Neural cell (in vitro differentiated cells): ENCODE results near the gene SP4.

Source experiments
- CTCF ChIP-seq: fragments of 450-650 bp; IDR thresholded peaks from 2 replicates; pipeline ENCODE4 v1.5.1; 2014; ENCODE audit warnings: antibody characterized with exemption, mild to moderate bottlenecking, moderate library complexity; ENCODE audit not compliant: poor library complexity, severe bottlenecking
- EP300 ChIP-seq: fragments of 450-650 bp; conservative IDR thresholded peaks from 2 replicates; pipeline ENCODE4 v1.6.1; 2014; ENCODE audit warnings: antibody characterized with exemption, mild to moderate bottlenecking, moderate library complexity; ENCODE audit not compliant: poor library complexity, severe bottlenecking
- EZH2 ChIP-seq: fragments of 200-600, 300-800 bp; shearing (Covaris generic), sonication (generic); IDR thresholded peaks from 2 replicates; pipeline ENCODE4 v1.6.1; 2014; ENCODE audit warnings: antibody characterized with exemption, low read length, borderline replicate concordance, mild to moderate bottlenecking; ENCODE audit not compliant: insufficient read depth, poor library complexity, severe bottlenecking
- POLR2AphosphoS5 ChIP-seq: IDR thresholded peaks from 2 replicates; pipeline ENCODE4 v1.6.1; 2012
- SMC3 ChIP-seq: fragments of 450-650 bp; conservative IDR thresholded peaks from 2 replicates; pipeline ENCODE4 v1.6.1; 2014; ENCODE audit warnings: antibody characterized with exemption, mild to moderate bottlenecking, moderate library complexity; ENCODE audit not compliant: poor library complexity
- TAF1 ChIP-seq: IDR thresholded peaks from 2 replicates; pipeline ENCODE4 v1.6.1; 2012; ENCODE audit warnings: low read depth
- TF ChIP-seq, protein P1 (sequence below): IDR thresholded peaks from 2 replicates; pipeline ENCODE4 v1.6.1; 2012; ENCODE audit warnings: borderline replicate concordance

- TF ChIP-seq CTCF = no peak
- TF ChIP-seq EP300 = no peak
- TF ChIP-seq POLR2AphosphoS5 = no peak
- TF ChIP-seq EZH2 = no peak
- no peak for TF ChIP-seq TAF1
- TF ChIP-seq, protein P1, sequence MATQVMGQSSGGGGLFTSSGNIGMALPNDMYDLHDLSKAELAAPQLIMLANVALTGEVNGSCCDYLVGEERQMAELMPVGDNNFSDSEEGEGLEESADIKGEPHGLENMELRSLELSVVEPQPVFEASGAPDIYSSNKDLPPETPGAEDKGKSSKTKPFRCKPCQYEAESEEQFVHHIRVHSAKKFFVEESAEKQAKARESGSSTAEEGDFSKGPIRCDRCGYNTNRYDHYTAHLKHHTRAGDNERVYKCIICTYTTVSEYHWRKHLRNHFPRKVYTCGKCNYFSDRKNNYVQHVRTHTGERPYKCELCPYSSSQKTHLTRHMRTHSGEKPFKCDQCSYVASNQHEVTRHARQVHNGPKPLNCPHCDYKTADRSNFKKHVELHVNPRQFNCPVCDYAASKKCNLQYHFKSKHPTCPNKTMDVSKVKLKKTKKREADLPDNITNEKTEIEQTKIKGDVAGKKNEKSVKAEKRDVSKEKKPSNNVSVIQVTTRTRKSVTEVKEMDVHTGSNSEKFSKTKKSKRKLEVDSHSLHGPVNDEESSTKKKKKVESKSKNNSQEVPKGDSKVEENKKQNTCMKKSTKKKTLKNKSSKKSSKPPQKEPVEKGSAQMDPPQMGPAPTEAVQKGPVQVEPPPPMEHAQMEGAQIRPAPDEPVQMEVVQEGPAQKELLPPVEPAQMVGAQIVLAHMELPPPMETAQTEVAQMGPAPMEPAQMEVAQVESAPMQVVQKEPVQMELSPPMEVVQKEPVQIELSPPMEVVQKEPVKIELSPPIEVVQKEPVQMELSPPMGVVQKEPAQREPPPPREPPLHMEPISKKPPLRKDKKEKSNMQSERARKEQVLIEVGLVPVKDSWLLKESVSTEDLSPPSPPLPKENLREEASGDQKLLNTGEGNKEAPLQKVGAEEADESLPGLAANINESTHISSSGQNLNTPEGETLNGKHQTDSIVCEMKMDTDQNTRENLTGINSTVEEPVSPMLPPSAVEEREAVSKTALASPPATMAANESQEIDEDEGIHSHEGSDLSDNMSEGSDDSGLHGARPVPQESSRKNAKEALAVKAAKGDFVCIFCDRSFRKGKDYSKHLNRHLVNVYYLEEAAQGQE = no peak
- no peak for TF ChIP-seq SMC3
These were observed 25.9 kb upstream of the SP4 start for GRCh38 chr7:21401944-21402343.
